HG03460 (cell line): Measurements from ENCODE around the gene MARF1.
"Not testable (repeated sequence)": the region's sequence is repeated elsewhere in the genome, so short reads cannot be mapped to it uniquely, and the experiment has no call there.

Experiments used
- ATAC-seq: cut with Tn5 transposase; IDR thresholded peaks from one replicate; pipeline ENCODE4 v1.9.1; 2021; ENCODE audit not compliant: unreplicated experiment

Gene MARF1, protein sequence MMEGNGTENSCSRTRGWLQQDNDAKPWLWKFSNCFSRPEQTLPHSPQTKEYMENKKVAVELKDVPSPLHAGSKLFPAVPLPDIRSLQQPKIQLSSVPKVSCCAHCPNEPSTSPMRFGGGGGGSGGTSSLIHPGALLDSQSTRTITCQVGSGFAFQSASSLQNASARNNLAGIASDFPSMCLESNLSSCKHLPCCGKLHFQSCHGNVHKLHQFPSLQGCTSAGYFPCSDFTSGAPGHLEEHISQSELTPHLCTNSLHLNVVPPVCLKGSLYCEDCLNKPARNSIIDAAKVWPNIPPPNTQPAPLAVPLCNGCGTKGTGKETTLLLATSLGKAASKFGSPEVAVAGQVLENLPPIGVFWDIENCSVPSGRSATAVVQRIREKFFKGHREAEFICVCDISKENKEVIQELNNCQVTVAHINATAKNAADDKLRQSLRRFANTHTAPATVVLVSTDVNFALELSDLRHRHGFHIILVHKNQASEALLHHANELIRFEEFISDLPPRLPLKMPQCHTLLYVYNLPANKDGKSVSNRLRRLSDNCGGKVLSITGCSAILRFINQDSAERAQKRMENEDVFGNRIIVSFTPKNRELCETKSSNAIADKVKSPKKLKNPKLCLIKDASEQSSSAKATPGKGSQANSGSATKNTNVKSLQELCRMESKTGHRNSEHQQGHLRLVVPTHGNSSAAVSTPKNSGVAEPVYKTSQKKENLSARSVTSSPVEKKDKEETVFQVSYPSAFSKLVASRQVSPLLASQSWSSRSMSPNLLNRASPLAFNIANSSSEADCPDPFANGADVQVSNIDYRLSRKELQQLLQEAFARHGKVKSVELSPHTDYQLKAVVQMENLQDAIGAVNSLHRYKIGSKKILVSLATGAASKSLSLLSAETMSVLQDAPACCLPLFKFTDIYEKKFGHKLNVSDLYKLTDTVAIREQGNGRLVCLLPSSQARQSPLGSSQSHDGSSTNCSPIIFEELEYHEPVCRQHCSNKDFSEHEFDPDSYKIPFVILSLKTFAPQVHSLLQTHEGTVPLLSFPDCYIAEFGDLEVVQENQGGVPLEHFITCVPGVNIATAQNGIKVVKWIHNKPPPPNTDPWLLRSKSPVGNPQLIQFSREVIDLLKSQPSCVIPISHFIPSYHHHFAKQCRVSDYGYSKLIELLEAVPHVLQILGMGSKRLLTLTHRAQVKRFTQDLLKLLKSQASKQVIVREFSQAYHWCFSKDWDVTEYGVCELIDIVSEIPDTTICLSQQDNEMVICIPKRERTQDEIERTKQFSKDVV (N-terminal part only)

DNA sequence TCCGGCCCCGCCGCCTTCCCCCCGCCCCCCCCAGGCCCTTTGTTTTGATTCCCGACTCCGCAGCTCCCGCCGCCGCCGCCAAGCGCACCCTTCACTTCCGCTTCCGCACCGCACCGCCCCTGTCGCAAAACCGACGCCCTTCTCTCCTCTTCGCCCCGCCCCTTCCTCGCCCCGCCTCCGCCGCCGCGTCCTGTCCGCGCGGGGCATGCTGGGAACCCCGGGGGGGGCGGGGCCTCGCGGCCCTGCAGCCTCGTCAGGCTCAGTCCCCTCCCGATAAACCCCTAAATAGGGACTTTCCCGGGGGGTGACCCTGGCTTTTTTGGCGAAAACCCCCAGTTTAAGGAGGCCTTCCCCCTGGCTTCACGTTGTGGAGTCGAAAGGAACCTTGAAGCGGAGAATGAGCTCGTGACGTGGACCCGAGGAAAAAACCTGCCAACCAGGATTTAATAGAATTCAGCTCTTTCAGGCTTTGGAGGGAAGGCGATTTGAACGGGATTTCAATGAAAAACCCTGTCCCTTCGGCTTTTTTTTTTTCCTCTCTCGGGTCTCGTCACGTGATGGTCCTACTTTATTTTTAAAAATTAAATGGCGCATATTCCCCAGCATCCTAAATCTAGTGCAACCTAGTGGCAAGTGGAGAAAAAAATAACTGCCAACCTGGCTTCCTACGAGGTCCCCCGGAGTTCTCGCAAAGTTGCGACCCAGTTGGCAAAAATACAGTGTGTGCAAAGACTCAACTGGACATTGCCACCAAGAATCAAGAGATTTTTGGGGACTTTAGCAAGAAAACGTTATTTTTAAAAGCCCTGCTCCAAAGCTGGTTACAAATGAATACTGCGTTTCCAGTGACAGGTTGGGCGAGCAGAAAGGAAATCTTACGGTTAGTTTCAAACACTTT, at the start of gene MARF1:
Gene MARF1 (minus strand): TSS at position 107 of the 898 bp plus-strand sequence. CDS start 3,921 bp downstream, outside the sequence.
- peak; percentile 43 for ATAC-seq

DNA sequence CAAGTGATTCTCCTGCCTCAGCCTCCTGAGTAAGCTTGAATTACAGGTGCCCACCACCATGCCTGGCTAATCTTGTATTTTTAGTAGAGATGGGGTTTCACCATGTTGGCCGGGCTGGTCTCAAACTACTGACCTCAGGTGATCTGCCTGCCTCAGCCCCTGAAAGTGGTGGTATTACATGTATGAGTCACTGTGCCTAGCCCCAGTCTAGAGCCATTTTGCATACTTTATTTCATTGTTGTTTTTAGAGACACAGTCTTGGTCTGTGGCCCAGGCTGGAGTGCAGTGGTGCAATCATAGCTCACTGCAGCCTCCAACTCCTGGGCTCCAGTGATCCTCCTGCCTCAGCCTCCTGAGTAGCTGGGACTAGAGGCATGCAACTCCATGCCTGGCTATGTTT, 49.6 kb upstream of the MARF1 start:
- ATAC-seq: not testable (repeated sequence)

DNA sequence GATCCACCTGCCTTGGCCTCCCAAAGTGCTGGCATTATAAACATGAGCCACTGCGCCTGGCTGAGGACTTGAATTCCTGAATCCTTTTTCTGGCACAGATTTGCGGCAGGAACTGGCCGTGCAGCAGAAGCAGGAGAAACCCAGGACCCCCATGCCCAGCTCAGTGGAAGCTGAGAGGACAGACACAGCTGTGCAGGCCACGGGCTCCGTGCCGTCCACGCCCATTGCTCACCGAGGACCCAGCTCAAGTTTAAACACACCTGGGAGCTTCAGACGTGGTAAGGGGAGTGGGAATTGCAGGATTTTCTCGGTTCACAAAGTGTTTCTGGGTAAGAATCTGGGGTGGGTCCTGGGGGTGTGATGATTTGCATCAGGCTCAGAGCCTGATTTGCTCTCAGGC, 48.1 kb upstream of the MARF1 start:
- no peak for ATAC-seq

DNA sequence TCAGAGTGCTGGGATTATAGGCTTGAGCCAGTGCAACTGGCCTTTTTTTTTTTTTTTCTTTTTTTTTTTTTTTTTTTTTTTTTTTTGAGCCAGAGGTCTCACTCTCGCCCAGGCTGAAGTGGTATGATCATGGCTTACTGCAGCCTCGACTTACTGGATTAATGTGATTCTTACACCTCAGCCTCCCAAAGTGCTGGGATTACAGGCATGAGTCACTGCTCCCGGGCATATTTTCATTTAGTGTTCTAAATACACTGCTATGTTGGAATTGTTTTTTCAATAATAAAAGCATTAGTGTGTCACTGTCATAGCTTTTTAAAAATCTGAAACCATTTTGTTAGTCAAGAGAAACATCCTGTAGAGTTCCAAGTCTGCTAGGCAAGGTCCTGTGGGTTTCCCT, 47.3 kb upstream of the MARF1 start:
- ATAC-seq: no peak

DNA sequence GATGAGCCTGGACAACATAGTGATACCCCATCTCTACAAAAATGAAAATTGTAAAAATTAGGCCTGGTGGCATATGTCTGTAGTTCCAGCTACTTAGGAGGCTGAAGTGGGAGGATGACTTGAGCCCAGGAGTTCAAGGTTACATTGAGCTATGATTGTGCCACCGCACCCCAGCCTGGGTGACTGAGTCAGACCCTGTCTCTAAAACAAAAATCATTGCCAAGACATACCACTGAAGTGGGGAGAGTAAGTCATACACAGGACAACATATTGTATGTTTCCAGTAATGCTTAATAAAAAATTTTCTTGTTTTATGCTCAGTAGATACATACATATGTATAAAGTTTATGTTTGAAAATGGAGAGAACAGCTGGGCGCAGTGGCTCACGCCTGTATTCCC, 46.3 kb upstream of the MARF1 start:
- no peak for ATAC-seq

DNA sequence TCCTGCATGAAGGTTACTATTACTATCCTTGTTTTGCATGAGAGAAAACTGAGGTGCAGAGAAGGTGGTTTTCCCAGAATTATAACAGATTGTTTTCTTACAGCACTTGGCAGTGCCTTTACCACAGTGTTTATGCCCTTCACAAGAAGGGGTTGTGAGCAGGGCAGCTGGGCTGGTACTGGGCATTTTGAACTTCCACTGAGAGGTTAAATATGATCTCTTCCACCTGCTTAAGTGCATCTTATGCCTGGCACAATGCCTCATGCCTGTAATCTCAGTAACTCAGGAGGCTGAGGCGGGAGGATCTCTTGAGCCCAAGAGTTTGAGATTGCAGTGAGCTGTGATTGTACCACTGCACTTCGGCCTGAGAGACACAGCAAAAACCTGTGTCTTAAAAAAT, 43.3 kb upstream of the MARF1 start:
- no peak for ATAC-seq

DNA sequence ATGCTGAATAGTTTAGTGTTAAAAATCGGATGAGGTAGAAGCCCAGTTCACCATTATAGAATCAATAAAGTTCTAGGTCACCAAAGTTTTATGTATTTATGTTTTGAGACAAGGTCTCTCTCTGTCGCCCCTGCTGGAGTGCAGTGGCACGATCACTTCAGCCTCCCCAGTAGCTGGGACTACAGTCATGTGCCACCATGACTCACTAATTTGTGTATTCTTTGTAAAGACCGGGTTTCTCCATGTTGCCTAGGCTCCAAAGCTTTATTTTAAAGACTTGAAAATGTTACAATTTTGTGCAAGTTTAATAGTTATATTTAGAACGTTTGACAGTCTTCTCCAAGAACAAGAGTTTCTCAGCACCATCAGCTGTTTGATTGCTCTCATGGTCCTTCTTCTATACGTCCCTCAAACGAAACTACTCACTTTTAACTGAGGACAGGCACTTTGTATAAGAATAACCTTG, 39.2 kb upstream of the MARF1 start:
- ATAC-seq: no peak

DNA sequence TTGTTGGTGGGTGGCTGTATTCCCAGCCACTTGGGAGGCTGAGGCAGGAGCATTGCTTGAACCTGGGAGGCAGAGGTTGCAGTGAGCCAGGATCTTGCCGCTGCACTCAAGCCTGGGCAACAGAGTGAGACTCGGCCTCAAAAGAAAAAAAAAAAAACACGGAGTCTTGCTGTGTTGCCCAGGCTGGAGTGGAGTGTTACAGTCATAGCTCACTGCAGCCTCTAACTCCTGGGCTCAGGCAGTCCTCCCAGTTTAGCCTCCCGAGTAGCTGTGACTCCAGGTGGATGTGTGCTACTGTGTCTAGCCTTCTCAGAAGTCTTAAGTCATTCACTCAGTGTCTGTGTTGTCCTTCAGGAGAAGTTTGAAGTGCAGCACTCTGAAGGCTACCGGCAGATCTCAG, 34.5 kb upstream of the MARF1 start:
- ATAC-seq: no peak

DNA sequence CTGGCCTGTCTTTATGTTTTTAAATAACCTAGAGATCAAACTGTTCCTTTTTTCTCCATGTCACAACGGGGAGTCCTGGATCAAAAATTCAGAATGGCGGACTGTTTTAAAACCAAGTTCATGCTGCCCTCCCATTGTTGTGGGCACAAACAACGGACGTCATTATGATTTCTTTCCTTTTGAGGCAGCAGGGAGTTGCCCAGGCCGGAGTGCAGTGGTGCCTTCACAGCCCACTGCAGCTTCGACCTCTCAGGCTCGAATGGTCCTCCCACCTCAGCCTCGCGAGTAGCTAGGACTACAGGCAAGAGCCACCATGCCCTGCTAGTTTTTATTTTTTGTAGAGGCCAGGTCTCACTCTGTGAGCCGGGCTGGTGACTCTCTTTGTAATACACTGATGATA, 33.6 kb upstream of the MARF1 start:
- ATAC-seq: no peak

DNA sequence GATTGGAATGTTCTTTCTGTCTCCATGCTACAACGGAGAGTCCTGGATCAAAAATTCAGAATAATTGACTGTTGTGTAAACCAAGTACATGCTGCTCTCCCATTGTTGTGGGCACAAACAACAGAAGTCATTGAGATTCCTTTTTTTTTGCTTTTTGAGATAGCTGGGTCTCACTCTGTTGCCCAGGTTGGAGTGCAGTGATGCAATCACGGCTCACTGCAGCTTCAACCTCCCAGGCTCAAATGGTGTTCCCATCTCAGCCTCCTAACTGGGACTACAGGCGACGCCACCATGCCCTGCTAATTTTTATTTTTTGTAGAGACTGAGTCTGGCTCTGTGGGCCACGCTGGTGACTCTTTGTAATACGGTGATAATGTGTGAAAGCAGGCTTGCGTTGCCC, 31.6 kb upstream of the MARF1 start:
- no peak for ATAC-seq

DNA sequence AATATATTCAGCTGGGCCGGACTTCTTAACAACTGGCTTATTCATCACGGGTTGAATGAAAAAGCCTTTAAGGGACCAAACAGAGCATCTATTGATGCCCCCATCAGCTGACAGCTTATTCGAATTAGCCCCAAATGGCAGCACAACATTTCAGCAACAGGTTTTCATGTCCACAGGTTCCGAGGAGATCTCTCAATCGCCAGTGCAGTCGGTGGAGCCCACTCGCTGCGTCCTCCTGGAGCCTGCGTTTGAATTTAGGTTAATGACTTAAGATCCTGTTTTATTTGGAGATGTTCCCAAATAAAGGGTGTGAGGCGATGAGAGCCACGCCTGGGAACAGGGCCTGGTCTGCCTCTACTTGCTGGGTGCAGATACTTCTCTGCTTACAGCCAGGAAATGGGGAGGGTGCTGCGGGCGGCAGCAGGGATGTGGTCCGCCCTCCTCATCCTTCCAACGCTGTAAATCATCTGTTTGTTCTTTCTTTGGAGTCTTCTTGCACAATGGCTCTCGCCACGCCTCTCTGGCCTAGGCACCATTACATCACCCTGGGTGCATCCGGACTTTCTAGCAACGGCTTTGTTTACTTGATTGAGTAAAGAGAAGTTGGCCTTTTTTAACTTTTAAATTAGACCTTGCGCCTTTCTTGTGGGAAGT, 29.7 kb upstream of the MARF1 start:
- no peak for ATAC-seq

DNA sequence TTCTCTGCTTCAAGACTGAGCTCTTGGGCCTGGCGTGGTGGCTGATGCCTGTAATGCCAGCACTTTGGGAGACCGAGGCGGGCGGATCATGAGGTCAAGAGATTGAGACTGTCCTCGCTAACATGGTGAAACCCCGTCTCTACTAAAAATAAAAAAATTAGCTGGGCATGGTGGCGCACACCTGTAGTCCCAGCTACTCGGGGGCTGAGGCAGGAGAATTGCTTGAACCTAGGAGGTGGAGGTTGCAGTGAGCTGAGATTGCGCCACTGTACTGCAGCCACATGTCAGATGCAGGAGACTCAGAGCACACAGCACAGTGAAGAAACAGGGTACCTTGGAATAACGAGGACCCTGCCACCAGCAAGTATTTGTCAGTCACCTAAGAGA, 29.2 kb upstream of the MARF1 start:
- ATAC-seq: not testable (repeated sequence)

DNA sequence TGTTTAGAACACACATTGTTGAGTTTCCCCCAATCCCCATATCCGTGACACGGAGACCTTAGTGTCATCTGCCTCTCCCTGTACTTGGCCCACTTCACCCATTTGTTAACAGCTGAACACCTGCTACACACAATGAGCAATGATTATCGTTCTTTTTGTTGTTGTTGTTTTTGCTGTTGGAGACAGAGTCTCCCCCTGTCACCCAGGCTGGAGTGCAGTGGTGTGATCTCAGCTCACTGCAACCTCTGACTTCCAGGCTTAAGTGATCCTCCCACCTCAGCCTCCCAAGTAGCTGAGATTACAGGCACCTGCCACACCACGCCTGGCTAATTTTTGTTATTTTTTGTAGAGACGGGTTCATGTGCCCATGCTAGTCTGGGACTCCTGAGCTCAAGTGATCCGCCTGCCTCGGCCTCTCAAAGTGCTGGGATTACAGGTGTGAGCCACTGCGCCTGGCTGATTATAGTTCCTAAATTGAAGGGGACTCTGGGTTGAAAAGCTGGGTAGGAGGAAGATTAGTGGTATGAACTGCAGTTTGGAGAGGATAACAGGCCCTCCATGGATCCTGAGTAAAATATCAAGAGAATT, 28.7 kb upstream of the MARF1 start:
- no peak for ATAC-seq

DNA sequence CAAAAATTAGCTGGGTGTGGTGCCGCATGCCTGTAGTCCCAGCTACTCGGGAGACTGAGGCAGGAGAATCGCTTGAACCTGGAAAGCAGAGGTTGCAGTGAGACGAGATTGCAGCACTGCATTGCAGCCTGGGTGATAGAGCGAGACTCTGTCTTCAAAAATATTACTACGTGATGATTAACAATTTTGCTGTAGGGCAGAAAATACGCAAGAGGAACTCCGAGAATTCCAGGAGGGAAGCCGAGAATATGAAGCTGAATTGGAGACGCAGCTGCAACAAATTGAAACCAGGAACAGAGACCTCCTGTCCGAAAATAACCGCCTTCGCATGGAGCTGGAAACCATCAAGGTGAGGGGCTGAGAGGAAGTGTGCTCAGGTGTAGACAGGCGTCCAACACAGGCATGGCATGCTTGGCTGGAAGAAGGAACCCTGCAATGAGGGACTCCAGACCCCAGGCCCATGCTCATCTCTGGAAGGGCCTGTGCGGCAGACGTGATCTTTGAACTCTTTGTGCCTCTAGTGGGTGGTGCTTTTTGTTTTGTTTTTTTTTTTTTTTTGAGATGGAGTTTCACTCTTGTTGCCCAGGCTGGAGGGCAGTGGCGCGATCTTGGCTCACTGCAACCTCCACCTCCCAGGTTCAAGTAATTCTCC, 24.3 kb upstream of the MARF1 start:
- no peak for ATAC-seq

DNA sequence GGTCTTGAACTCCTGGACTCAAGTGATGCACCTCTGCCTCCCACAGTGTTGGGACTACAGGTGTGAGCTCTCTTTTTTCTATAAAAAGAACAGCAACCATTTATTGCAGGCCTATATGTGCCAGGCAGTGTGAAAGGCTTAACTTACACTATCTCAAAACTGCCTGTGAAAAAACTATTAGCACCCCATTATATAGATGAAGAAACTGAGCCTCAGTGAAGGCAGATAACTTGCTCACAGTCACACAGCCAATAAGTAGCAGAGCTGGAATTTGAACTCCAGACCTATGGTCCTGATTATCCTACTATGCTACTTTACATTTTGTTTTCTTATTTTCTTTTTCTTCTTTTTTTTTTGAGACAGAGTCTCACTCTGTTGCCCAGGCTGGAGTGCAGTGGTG, 22.2 kb upstream of the MARF1 start:
- ATAC-seq: no peak

DNA sequence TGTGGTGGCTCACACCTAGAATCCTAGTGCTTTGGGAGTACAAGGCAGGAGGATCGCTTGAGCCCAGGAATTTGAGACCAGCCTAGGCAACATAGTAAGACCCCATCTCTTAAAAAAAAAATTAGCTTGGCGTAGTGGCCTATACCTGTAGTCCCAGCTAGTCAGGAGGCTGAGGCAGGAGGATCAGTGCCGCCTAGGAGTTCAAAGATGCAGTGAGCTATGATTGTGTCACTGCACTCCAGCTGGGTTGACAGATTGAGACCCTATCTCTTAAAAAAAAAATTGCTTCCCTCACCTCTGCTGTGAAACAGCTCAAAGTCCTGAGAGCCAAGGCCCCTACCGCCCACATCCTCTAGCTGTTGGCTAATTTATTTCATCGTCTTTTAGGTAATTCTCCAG, 17.2 kb upstream of the MARF1 start:
- no peak for ATAC-seq

DNA sequence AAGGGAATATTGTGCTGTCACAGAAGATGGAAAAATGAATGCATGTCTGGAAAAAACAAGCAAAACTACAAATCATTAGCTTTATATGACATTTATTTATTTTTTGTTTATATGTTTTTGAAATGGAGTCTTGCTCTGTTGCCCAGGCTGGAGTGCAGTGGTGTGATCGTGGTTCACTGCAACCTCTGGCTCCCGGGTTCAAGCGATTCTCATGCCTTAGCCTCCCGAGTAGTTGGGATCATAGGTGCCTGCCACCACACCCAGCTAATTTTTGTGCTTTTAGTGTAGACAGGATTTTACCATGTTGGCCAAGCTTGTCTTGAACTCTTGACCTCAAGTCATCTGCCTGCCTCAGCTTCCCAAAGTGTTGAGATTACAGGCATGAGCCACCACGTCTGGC, 15.6 kb upstream of the MARF1 start:
- ATAC-seq: no peak

DNA sequence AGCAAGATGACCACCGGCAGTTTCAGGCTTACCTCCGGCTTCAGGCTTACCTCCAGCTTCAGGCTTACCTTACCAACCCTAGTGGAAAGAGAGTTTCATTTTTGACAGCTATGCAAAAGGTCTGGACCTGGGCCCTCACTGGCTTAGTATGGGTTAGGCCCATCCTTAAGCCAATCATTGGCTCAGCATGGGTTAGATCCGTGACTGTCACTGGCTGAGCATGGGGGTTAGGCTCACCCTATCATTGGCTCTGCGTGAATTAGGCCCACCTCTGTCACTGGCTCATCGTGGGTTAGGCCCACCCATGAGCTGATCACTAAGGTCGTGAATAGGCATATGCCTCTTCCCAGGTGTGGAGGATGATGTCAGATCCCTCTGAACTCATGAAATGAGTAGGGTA, 15.2 kb upstream of the MARF1 start:
- no peak for ATAC-seq

DNA sequence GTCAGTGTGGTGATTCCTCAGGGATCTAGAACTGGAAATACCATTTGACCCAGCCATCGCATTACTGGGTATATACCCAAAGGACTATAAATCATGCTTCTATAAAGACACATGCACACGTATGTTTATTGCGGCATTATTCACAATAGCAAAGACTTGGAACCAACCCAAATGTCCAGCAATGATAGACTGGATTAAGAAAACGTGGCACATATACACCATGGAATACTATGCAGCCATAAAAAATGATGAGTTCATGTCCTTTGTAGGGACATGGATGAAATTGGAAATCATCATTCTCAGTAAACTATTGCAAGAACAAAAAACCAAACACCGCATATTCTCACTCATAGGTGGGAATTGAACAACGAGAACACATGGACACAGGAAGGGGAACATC, 12.6 kb upstream of the MARF1 start:
- ATAC-seq: not testable (repeated sequence)
